SU-DHL-6 (cell line): ENCODE results near the gene TRDN.

Experiments used
- CTCF ChIP-seq: fragments of 200-600 bp; sonication (generic); IDR thresholded peaks from one replicate; pipeline ENCODE4 v1.5.1; 2017; ENCODE audit warnings: antibody characterized with exemption, mild to moderate bottlenecking, low read length, moderate library complexity; ENCODE audit not compliant: insufficient read depth, poor library complexity, severe bottlenecking
- EZH2phosphoT487 ChIP-seq: fragments of 200-600 bp; sonication (generic), shearing (Covaris generic); conservative IDR thresholded peaks from 2 replicates; pipeline ENCODE4 v1.6.1; 2018; ENCODE audit warnings: mild to moderate bottlenecking, antibody characterized with exemption, low read length, moderate library complexity, mixed read lengths

- TF ChIP-seq CTCF (no peak), EZH2phosphoT487 (no peak)
Observed at GRCh38 chr6:123223461-123223860, 413.3 kb downstream of the TRDN start.
